ENCODE results near the gene KLF3.

- TF ChIP-seq, protein P1, sequence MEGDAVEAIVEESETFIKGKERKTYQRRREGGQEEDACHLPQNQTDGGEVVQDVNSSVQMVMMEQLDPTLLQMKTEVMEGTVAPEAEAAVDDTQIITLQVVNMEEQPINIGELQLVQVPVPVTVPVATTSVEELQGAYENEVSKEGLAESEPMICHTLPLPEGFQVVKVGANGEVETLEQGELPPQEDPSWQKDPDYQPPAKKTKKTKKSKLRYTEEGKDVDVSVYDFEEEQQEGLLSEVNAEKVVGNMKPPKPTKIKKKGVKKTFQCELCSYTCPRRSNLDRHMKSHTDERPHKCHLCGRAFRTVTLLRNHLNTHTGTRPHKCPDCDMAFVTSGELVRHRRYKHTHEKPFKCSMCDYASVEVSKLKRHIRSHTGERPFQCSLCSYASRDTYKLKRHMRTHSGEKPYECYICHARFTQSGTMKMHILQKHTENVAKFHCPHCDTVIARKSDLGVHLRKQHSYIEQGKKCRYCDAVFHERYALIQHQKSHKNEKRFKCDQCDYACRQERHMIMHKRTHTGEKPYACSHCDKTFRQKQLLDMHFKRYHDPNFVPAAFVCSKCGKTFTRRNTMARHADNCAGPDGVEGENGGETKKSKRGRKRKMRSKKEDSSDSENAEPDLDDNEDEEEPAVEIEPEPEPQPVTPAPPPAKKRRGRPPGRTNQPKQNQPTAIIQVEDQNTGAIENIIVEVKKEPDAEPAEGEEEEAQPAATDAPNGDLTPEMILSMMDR (IDR thresholded peaks at IDR 0.05; ENCODE audit: low read depth, low read length, poor library complexity, severe bottlenecking), result no peak
- peak; percentile 80; the same call in 1 of the 2 replicates for TF ChIP-seq EZH2phosphoT487 (IDR thresholded peaks at IDR 0.05; ENCODE audit: borderline replicate concordance, low read length)
These were observed 855 bp downstream of the KLF3 start for GRCh38 chr4:38664706-38665401.
